ENCODE data around the gene WNK2.

WNK2 gene

GRCh38 chr9:93172666-93173364 is 11.1 kb upstream of the WNK2 start:
- DNase-seq (ENCODE audit: low read depth) = no peak
- H3K4me3 ChIP-seq (ENCODE audit: low read length) = no peak overlapping the region
- no peak for TF ChIP-seq CTCF (conservative IDR thresholded peaks at IDR 0.05; ENCODE audit: low read depth, low read length)

- TF ChIP-seq CTCF (conservative IDR thresholded peaks at IDR 0.05; ENCODE audit: low read depth, low read length) = no peak
- DNase-seq (ENCODE audit: low read depth) = no peak
- H3K4me3 ChIP-seq (ENCODE audit: low read length) = no peak overlapping the region
Observed at GRCh38 chr9:93173365-93174051, 10.4 kb upstream of the WNK2 start.

- no peak for DNase-seq (ENCODE audit: low read depth)
- no peak overlapping the region for H3K4me3 ChIP-seq (ENCODE audit: low read length)
- no peak for TF ChIP-seq CTCF (conservative IDR thresholded peaks at IDR 0.05; ENCODE audit: low read depth, low read length)
Observed at GRCh38 chr9:93174976-93175375, 9.0 kb upstream of the WNK2 start.

GRCh38 chr9:93177676-93178075 is 6.3 kb upstream of the WNK2 start:
- no peak for DNase-seq (ENCODE audit: low read depth)
- TF ChIP-seq CTCF (conservative IDR thresholded peaks at IDR 0.05; ENCODE audit: low read depth, low read length) = no peak
- H3K4me3 ChIP-seq (ENCODE audit: low read length) = no peak overlapping the region

- no peak for DNase-seq (ENCODE audit: low read depth)
- no peak overlapping the region for H3K4me3 ChIP-seq (ENCODE audit: low read length)
- TF ChIP-seq CTCF (conservative IDR thresholded peaks at IDR 0.05; ENCODE audit: low read depth, low read length) = no peak
Observed at GRCh38 chr9:93178851-93179786, 4.8 kb upstream of the WNK2 start.

- TF ChIP-seq CTCF (conservative IDR thresholded peaks at IDR 0.05; ENCODE audit: low read depth, low read length) = no peak
- no peak overlapping the region for H3K4me3 ChIP-seq (ENCODE audit: low read length)
- no peak for DNase-seq (ENCODE audit: low read depth)
Observed at GRCh38 chr9:93180938-93181337, 3.0 kb upstream of the WNK2 start.

Measured in retinal pigment epithelial cell (primary cell).